ENCODE measurements around the gene TENM4.

Gene TENM4

DNA sequence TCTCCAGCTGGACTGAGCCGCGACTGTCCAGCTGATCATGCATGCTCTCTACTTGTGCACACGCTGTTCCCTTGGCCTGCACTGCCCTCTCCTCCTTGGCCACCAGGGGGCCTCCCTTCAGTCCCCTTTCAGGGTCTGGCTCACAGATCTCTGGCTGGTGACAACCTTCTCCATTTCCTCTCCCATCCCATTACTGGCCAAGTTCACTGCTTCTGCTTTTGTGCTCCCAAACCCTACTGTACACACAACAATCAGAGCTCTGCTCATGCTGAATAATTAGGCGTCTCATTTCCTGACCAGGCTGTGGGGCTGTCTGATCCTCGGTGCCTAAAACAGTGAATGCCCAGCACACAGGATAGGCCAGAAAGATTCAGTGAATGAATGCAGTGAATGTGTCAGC is 642.2 kb downstream of the TENM4 start:
- CTCF ChIA-PET, result interaction anchor here (0.8 to 10.0 kb wide), 41 partner anchors 9 to 301 kb away, joined by 3 to 113 read pairs (median 4); no protein-coding TSS in a partner anchor
- TF ChIP-seq, protein P1, sequence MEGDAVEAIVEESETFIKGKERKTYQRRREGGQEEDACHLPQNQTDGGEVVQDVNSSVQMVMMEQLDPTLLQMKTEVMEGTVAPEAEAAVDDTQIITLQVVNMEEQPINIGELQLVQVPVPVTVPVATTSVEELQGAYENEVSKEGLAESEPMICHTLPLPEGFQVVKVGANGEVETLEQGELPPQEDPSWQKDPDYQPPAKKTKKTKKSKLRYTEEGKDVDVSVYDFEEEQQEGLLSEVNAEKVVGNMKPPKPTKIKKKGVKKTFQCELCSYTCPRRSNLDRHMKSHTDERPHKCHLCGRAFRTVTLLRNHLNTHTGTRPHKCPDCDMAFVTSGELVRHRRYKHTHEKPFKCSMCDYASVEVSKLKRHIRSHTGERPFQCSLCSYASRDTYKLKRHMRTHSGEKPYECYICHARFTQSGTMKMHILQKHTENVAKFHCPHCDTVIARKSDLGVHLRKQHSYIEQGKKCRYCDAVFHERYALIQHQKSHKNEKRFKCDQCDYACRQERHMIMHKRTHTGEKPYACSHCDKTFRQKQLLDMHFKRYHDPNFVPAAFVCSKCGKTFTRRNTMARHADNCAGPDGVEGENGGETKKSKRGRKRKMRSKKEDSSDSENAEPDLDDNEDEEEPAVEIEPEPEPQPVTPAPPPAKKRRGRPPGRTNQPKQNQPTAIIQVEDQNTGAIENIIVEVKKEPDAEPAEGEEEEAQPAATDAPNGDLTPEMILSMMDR (IDR thresholded peaks at IDR 0.05; ENCODE audit: insufficient read depth, low read length, missing control alignments), result peak; percentile 93
- POLR2A ChIA-PET, result no interaction called here
- DNase-seq (ENCODE audit: low read depth, low spot score), result no peak
- H3K4me3 ChIP-seq (ENCODE audit: low read depth, low read length), result no peak overlapping the region

DNA sequence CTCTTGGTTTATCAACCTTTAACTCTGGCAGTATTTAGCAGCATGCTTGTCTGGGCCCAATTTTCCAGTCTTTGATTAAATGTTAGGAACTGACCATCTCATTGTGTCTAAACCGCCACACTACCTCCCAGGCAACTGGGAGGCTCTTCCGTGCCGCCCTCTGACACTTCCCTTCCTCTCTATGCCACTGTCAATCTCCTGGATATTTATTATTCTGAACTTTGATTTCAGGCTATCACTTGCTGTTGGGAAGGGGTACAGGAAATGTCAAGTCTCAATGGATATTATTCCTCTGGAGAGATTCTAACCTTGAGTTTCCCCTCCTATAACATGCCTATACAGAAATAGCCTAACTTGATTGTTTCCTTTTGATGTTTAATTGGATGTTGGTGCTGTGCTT is 643.3 kb downstream of the TENM4 start:
- H3K4me3 ChIP-seq (ENCODE audit: low read depth, low read length), result no peak overlapping the region
- POLR2A ChIA-PET, result interaction anchor here (1.3 kb wide), 1 partner anchor 290 kb away, joined by 5 read pairs; no protein-coding TSS in a partner anchor
- TF ChIP-seq, protein P1 (IDR thresholded peaks at IDR 0.05; ENCODE audit: insufficient read depth, low read length, missing control alignments), result no peak
- CTCF ChIA-PET, result interaction anchor here (0.7 to 10.0 kb wide), 35 partner anchors 8 to 315 kb away, joined by 3 to 113 read pairs (median 5); no protein-coding TSS in a partner anchor
- DNase-seq (ENCODE audit: low read depth, low spot score), result no peak

DNA sequence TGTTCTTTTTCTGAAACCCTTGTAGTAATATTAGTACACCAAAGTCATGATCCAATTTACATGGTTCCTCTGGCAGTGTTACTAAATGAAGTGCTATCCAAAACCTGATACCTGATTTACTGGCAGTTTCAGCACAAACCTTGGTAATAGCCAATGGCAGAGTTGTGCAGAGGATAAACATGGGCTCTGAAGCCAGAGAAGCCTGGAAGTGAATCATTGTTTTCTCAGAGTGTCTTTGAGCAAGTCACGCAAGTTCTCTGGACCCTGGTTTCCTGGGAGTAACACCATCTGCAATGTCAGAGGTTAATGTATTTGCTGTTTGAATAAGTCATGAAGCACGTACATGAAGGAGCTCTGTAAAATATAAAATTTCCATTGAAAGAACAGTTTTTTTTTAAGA is 643.9 kb downstream of the TENM4 start:
- peak; percentile 88 for DNase-seq (ENCODE audit: low read depth, low spot score)
- ChIA-PET CTCF (interaction anchor here (0.8 to 10.0 kb wide), 13 partner anchors 12 to 303 kb away, joined by 3 to 113 read pairs (median 6); no protein-coding TSS in a partner anchor), POLR2A (interaction anchor here (1.3 kb wide), 1 partner anchor 290 kb away, joined by 5 read pairs; no protein-coding TSS in a partner anchor)
- TF ChIP-seq, protein P1 (IDR thresholded peaks at IDR 0.05; ENCODE audit: insufficient read depth, low read length, missing control alignments), result no peak
- H3K4me3 ChIP-seq (ENCODE audit: low read depth, low read length), result no peak overlapping the region

DNA sequence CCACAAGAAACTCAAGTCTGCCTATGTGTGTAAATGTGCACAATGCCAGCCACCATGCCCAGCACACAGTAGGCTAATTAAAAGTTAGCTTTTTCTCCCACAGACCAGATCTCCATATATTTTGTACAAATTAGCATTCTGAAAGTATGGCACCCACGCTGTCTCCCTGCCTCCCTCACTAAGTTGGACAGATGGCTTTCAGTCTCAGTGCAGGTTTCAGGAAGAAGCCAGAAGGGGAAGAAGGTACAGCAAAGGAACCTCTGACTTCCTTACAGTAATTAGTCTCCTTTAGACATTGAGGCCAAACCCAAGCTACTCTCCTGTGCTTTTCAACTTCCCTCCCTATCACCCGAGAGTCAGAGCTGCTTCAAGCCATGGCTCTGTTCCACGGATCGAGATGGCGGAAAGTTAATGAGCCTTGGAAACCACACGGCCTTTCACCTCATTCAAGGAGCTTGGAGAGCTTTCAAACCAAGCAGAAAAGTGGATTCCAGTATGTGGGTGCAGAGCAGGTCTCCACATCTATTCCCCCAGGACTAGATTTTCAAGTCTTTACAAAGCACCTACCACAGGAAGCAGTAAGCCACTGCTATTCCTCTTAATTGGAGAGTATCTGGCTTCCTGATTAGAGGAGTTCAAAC is 645.1 kb downstream of the TENM4 start:
- H3K4me3 ChIP-seq (ENCODE audit: low read depth, low read length), result no peak overlapping the region
- POLR2A ChIA-PET, result no interaction called here
- TF ChIP-seq, protein P1 (IDR thresholded peaks at IDR 0.05; ENCODE audit: insufficient read depth, low read length, missing control alignments), result no peak
- no peak for DNase-seq (ENCODE audit: low read depth, low spot score)
- CTCF ChIA-PET, result interaction anchor here (1.4 to 10.0 kb wide), 5 partner anchors 11 to 149 kb away, joined by 3 to 113 read pairs (median 33); no protein-coding TSS in a partner anchor

DNA sequence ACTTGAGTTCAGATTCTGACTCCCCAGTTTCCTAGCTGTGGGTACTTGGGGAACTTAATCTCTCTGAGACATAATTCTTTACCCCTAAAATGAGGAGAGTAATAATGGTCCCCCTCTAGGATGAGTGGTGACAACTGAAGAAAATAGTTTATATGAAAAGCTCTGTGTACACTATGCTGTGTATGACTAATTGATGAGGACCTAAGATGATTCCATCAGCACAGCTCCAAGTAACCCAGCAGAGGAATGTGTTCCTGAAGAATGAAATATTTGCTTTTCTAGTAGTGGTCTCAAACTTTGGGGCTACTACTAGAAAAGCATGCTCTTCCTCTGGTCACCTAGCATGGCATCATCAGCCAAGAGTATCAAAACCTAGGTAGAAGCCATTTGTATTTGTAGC is 648.9 kb downstream of the TENM4 start:
- CTCF ChIA-PET, result interaction anchor here (1.9 to 5.0 kb wide), 3 partner anchors 7 to 147 kb away, joined by 7 to 25 read pairs (median 10); no protein-coding TSS in a partner anchor
- POLR2A ChIA-PET, result no interaction called here
- no peak for DNase-seq (ENCODE audit: low read depth, low spot score)

DNA sequence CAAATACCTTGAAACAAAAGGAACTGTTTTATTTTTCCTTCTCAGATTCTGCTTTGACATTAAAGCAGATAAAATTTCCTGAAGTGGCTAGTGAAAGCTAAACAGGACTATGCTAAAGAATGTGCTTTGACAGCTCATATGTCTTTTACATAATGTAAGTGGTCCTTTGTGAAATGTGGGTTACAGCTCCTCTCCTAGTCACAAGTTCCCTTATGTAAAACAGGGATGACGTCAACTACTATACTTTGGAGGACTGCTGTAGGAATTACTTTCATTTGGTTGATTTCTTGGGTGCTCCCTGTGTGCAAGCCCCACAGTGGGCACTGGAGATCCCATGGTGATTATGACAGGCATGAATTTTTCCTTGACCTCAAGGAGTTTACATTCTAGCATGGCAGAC is 649.6 kb downstream of the TENM4 start:
- ChIA-PET CTCF (interaction anchor here (2.5 to 5.0 kb wide), 2 partner anchors 8 to 146 kb away, joined by 10 to 25 read pairs; no protein-coding TSS in a partner anchor), POLR2A (no interaction called here)
- DNase-seq (ENCODE audit: low read depth, low spot score), result no peak
- H3K4me3 ChIP-seq (ENCODE audit: low read depth, low read length), result no peak overlapping the region
- TF ChIP-seq, protein P1 (IDR thresholded peaks at IDR 0.05; ENCODE audit: insufficient read depth, low read length, missing control alignments), result no peak

More for the DNA sequence above, 648.9 kb downstream of the TENM4 start:
- H3K4me3 ChIP-seq (ENCODE audit: low read depth, low read length), result no peak overlapping the region
- TF ChIP-seq, protein P1 (IDR thresholded peaks at IDR 0.05; ENCODE audit: insufficient read depth, low read length, missing control alignments), result no peak
